Muscle layer of duodenum (tissue), 2 donors: ENCODE measurements around the gene PRRG2.

ENCODE experiments used
- H3K27ac ChIP-seq: one replicate; pipeline ENCODE4 v1.7.0; 2013; ENCODE audit warnings: mild to moderate bottlenecking, low read length
- H3K27me3 ChIP-seq: one replicate; pipeline ENCODE4 v1.7.0; 2013; ENCODE audit warnings: low read depth, mild to moderate bottlenecking, control low read depth, low read length
- H3K36me3 ChIP-seq, 2 donors: one replicate each; pipeline ENCODE4 v1.7.0; 2013; ENCODE audit warnings: low read length in 2 of 2, control low read depth in 1 of 2, mild to moderate bottlenecking in 1 of 2; ENCODE audit not compliant: insufficient read depth in 2 of 2, control insufficient read depth in 1 of 2
- H3K4me1 ChIP-seq, 2 donors: one replicate each; pipeline ENCODE4 v1.7.0; 2013; ENCODE audit warnings: low read length in 2 of 2, mild to moderate bottlenecking in 2 of 2, control low read depth in 1 of 2, moderate library complexity in 1 of 2; ENCODE audit not compliant: insufficient read depth in 2 of 2, control insufficient read depth in 1 of 2
- H3K4me3 ChIP-seq, 2 donors: one replicate each; pipeline ENCODE4 v1.7.0; 2013; ENCODE audit warnings: low read length in 2 of 2, low read depth in 1 of 2, mild to moderate bottlenecking in 1 of 2
- H3K9me3 ChIP-seq, 2 donors: one replicate each; pipeline ENCODE4 v1.7.0; 2013; ENCODE audit warnings: low read length in 2 of 2, control low read depth in 1 of 2, mild to moderate bottlenecking in 1 of 2; ENCODE audit not compliant: control insufficient read depth in 1 of 2
- donor health status: healthy.

PRRG2 gene

GRCh38 chr19:49546825-49547565, 34.1 kb upstream of the PRRG2 start:
- H3K27ac ChIP-seq = no peak overlapping the region
- H3K27me3 ChIP-seq = no peaks in the 10 kb centered on the region
- H3K9me3 ChIP-seq = no peaks in the 10 kb centered on the region
- no peak overlapping the region for H3K4me3 ChIP-seq
- peaks cover 0 to 6% of the 10 kb centered on the region in 2 donors for H3K36me3 ChIP-seq
- H3K4me1 ChIP-seq = peaks cover 0 to 3% of the 10 kb centered on the region in 2 donors

- Histone ChIP-seq H3K36me3 (no peaks in the 10 kb centered on the region), H3K9me3 (no peaks in the 10 kb centered on the region), H3K4me1 (peaks cover 0 to 7% of the 10 kb centered on the region in 2 donors), H3K4me3 (no peak overlapping the region), H3K27me3 (no peaks in the 10 kb centered on the region), H3K27ac (no peak overlapping the region)
These were observed 32.1 kb upstream of the PRRG2 start for GRCh38 chr19:49549045-49549444.

- H3K27me3 ChIP-seq = no peaks in the 10 kb centered on the region
- no peak overlapping the region for H3K4me3 ChIP-seq
- peaks cover 3 to 9% of the 10 kb centered on the region in 2 donors for H3K36me3 ChIP-seq
- H3K4me1 ChIP-seq = peaks cover 4 to 7% of the 10 kb centered on the region in 2 donors
- no peak overlapping the region for H3K27ac ChIP-seq
- no peaks in the 10 kb centered on the region for H3K9me3 ChIP-seq
These were observed 29.6 kb upstream of the PRRG2 start for GRCh38 chr19:49551531-49551930.

GRCh38 chr19:49552749-49553148, 28.4 kb upstream of the PRRG2 start:
- no peak overlapping the region for H3K4me3 ChIP-seq
- no peaks in the 10 kb centered on the region for H3K9me3 ChIP-seq
- no peaks in the 10 kb centered on the region for H3K27me3 ChIP-seq
- H3K36me3 ChIP-seq = peaks cover 9 to 22% of the 10 kb centered on the region in 2 donors
- H3K27ac ChIP-seq = no peak overlapping the region
- H3K4me1 ChIP-seq = peaks cover 3 to 6% of the 10 kb centered on the region in 2 donors

- no peaks in the 10 kb centered on the region for H3K27me3 ChIP-seq
- H3K4me1 ChIP-seq = peaks cover 3 to 6% of the 10 kb centered on the region in 2 donors
- H3K27ac ChIP-seq = peak overlapping the region; percentile 78
- no peak overlapping the region for H3K4me3 ChIP-seq
- H3K36me3 ChIP-seq = peaks cover 14 to 30% of the 10 kb centered on the region in 2 donors
- no peaks in the 10 kb centered on the region for H3K9me3 ChIP-seq
These were observed 27.5 kb upstream of the PRRG2 start for GRCh38 chr19:49553451-49554271.

- Histone ChIP-seq H3K4me1 (peaks cover 3 to 6% of the 10 kb centered on the region in 2 donors), H3K27ac (peak overlapping the region; percentile 45), H3K4me3 (no peak overlapping the region), H3K27me3 (no peaks in the 10 kb centered on the region), H3K9me3 (no peaks in the 10 kb centered on the region), H3K36me3 (peaks cover 23 to 41% of the 10 kb centered on the region in 2 donors)
These were observed 26.4 kb upstream of the PRRG2 start for GRCh38 chr19:49554701-49555181.

GRCh38 chr19:49555600-49556411, 25.3 kb upstream of the PRRG2 start:
- H3K27me3 ChIP-seq = no peaks in the 10 kb centered on the region
- H3K27ac ChIP-seq = no peak overlapping the region
- H3K4me3 ChIP-seq = no peak overlapping the region
- H3K4me1 ChIP-seq = peaks cover 6 to 9% of the 10 kb centered on the region in 2 donors
- H3K36me3 ChIP-seq = peaks cover 25 to 46% of the 10 kb centered on the region in 2 donors
- H3K9me3 ChIP-seq = no peaks in the 10 kb centered on the region

GRCh38 chr19:49556412-49557398, 24.4 kb upstream of the PRRG2 start:
- peaks cover 6 to 9% of the 10 kb centered on the region in 2 donors for H3K4me1 ChIP-seq
- H3K27me3 ChIP-seq = no peaks in the 10 kb centered on the region
- H3K27ac ChIP-seq = no peak overlapping the region
- H3K36me3 ChIP-seq = peaks cover 25 to 46% of the 10 kb centered on the region in 2 donors
- H3K9me3 ChIP-seq = no peaks in the 10 kb centered on the region
- H3K4me3 ChIP-seq = no peak overlapping the region

- Histone ChIP-seq H3K4me1 (peaks cover 6 to 9% of the 10 kb centered on the region in 2 donors), H3K4me3 (no peak overlapping the region), H3K27ac (no peak overlapping the region), H3K36me3 (peaks cover 25 to 46% of the 10 kb centered on the region in 2 donors), H3K27me3 (no peaks in the 10 kb centered on the region), H3K9me3 (no peaks in the 10 kb centered on the region)
These were observed 23.3 kb upstream of the PRRG2 start for GRCh38 chr19:49557641-49558325.

GRCh38 chr19:49558591-49558990, 22.5 kb upstream of the PRRG2 start:
- Histone ChIP-seq H3K36me3 (peaks cover 25 to 46% of the 10 kb centered on the region in 2 donors), H3K27me3 (no peaks in the 10 kb centered on the region), H3K27ac (no peak overlapping the region), H3K4me3 (no peak overlapping the region), H3K4me1 (peaks cover 6 to 8% of the 10 kb centered on the region in 2 donors), H3K9me3 (no peaks in the 10 kb centered on the region)
